Fibroblast of lung (primary cell): ENCODE data around the gene VPS37D.

Experiments
- CTCF ChIP-seq, 2 donors: IDR thresholded peaks in 1 of 2; conservative IDR thresholded peaks in 1 of 2; 1 replicate in 1 of 2; 2 replicates in 1 of 2; pipeline ENCODE4 v1.5.1; 2011 to 2012; ENCODE audit warnings: low read length in 2 of 2, control low read depth in 1 of 2, inconsistent platforms in 1 of 2, low read depth in 1 of 2, mild to moderate bottlenecking in 1 of 2
- EZH2 ChIP-seq: IDR thresholded peaks from 2 replicates; pipeline ENCODE4 v1.5.1; 2012; ENCODE audit warnings: low read length, control low read depth, mild to moderate bottlenecking; ENCODE audit errors: missing control alignments

GRCh38 chr7:73706126-73707044, 38.8 kb downstream of the VPS37D start:
- no peak for TF ChIP-seq CTCF (conservative IDR thresholded peaks at IDR 0.05 in 1 of 2, IDR thresholded peaks at IDR 0.05 in 1 of 2; ENCODE audit: low read depth in 1 of 2, low read length in 2 of 2)
- TF ChIP-seq EZH2: no peak
